ENCODE measurements around the gene CACNA2D1.

CACNA2D1 gene

GRCh38 chr7:82230811-82231581 is 212.6 kb downstream of the CACNA2D1 start:
- DNase-seq (ENCODE audit: low spot score): no peak

DNA sequence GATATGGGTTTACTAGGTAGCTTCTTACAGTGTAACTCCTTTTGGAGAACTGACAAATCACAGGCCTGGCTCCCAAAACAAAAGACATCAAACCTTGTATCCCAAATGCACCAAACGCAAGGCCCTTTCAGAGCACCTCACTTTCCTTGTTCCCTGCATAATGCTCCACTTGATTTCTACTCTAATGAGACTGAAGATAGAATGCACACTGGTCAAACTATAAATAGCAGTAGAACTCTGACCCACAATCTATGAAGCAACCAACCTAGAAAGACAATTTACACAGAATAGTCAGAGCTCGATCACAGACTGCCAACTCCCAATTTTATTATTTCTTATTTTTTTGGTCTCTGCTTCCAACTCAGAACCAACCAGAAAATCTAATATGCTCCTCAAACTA is 214.4 kb downstream of the CACNA2D1 start:
- DNase-seq (ENCODE audit: low spot score): no peak

DNA sequence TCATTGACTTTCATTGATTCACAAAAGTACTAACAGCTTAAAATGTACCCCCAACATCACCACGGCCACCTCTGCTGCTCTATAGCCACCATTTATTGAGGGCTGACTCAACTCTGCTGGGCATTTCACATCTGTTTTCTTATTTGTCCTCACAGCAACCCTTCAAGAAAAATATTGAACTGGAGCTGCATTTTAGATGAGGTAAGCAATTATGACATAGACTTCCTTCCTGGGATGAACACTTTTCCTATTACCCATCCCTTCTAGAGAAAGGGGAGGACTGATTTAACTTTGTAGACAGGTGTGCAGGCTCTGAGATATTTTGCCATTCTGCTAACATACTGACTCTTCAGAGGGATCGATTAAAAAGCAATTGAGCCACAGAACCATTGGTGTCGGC is 217.4 kb downstream of the CACNA2D1 start:
- DNase-seq (ENCODE audit: low spot score): no peak

DNA sequence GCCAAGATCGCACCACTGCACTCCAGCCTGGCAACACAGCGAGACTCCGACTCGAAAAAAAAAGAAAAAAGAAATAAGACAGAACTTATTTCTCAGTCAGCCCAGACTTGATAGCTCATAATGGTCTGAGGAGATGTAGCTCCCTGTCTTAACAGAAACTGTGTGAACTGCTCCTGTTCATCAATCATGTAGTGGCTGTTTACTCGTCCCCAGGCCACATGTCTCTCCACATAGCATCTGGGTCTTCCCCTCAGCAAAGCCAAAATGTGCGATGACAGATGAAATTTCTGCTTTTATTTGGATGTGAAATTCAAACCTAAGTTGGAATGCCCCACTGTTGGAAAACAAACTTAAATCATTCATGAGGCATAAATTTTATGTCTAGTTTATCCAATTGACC is 219.0 kb downstream of the CACNA2D1 start:
- no peak for DNase-seq (ENCODE audit: low spot score)

- no peak for DNase-seq (ENCODE audit: low spot score)
Measured at GRCh38 chr7:82223580-82223979, 220.0 kb downstream of the CACNA2D1 start.

- no peak for DNase-seq (ENCODE audit: low spot score)
Measured at GRCh38 chr7:82221152-82221674, 222.4 kb downstream of the CACNA2D1 start.

DNA sequence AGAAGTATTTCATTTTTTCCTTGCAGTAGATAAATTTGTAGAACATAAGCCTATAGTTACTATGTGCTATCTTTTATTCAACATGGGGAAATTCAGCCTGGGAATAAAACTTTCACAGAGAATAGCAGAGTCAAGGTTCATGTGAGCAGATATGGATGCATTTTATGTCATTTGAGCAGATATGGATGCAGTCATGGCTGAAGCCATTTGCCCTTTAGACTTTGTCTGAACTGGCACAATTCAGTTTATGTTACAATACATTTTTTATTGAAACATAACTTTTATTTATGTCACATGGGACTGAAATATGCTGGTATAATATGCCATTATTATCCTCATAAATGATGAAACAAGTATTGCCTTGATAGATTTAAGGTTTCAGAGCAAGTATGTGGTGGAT is 231.1 kb downstream of the CACNA2D1 start:
- no peak for DNase-seq (ENCODE audit: low spot score)

GRCh38 chr7:82211333-82211732 is 232.2 kb downstream of the CACNA2D1 start:
- DNase-seq (ENCODE audit: low spot score): no peak

DNA sequence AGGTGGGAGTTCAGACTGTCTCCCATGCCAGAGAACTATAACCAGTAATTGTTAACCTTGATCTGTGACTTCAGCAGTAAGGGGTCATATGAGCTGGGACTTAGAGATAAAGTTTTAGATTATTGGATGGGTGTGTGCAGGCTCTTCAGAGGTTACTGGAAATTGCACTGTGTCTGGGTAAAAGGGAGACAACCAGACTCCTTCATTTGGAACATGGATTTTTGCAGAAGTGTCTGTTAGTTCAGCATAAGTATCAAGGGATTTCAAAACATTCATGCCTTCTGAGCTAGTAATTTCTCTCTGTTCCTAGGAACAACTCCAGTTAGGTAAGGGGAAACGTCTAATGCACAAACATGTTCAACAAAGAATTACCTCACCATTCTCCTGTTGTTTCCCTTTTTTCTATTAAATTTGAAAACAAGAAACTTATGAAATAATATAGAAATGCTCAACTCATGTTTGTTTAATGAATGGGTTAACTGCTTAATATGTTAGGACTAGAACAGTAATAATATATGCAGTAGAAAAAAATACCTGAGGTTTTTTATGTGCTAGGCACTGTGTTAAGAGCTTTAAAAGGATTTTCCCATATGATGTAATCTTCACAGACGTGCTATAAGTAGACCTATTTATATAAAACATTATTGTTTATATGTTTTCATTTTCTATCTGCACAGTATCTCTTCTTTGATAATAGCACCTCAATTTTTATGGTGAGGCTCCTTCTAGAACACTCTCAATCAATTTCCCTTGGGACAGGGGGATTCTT is 233.0 kb downstream of the CACNA2D1 start:
- no peak for DNase-seq (ENCODE audit: low spot score)

DNA sequence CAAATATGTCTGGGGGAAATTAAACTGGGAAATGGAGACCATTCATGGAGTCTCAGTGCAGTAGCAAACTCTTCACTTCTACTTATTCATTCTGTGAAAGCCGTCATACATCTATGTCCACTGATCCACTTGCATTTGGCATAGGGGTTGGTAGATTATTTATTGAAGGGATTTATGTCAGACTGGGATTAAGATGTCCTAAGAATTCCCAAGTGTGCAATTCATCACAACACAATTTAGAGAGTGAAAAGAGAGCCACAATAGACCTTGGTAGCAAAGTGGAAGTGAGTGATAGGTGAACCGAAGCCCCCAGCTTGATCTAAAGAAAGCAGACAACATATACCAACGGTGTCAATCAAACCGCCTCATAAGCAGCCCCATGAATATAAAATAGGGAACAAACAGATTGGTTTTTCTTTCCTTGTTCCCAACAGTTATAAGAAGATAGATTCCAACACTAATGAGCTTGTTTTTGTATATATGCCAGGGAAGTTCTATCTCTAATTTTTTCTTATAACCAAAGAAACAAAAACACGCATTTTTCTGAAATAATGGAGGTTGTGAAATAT is 234.3 kb downstream of the CACNA2D1 start:
- no peak for DNase-seq (ENCODE audit: low spot score)

DNA sequence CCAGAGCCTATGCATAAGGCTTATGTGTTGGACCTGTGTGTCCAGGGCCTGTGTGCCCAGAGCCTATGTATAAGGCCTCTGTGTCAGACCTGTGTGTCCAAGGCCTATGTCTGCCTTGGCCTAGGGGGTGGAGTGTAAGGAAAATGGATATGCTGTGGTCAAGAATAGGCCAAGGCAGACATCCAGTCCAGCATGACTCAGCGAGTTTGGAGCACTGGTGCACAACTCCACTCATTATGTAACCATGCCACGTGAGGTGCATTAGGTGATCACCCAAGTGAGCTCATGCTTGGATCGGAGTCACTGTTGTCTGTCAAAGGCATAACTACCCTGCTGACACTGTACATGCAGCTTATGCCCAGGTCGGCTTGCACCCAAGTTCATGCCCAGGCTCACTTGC is 238.9 kb downstream of the CACNA2D1 start:
- peak; percentile 96 for DNase-seq (ENCODE audit: low spot score)

- DNase-seq (ENCODE audit: low spot score): no peak
Measured at GRCh38 chr7:82202965-82203364, 240.6 kb downstream of the CACNA2D1 start.

DNA sequence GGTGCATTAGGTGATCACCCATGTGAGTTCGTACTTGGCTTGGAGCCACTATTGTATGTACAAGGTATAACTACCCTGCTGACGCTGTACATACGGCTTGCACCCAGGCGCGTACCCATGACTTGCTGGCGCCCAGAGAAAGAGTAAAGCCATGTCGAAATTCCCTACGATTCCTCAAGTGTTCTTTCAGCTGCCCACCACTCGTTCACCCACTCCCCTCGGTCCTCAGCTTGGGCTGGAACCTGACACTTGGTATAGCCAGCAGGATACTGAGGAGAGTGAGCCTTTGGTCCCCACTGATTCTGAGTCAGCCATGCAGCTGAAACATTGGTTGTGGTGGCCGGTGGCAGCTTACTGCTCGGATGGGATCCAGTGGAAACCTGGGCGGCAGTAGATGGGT is 241.5 kb downstream of the CACNA2D1 start:
- no peak for DNase-seq (ENCODE audit: low spot score)

GRCh38 chr7:82200601-82201000 is 243.0 kb downstream of the CACNA2D1 start:
- DNase-seq (ENCODE audit: low spot score): no peak

GRCh38 chr7:82194016-82194643 is 249.4 kb downstream of the CACNA2D1 start:
- peak; percentile 52 for DNase-seq (ENCODE audit: low spot score)

GRCh38 chr7:82188636-82189035 is 254.9 kb downstream of the CACNA2D1 start:
- DNase-seq (ENCODE audit: low spot score): no peak

- no peak for DNase-seq (ENCODE audit: low spot score)
Measured at GRCh38 chr7:82185443-82185842, 258.1 kb downstream of the CACNA2D1 start.

DNA sequence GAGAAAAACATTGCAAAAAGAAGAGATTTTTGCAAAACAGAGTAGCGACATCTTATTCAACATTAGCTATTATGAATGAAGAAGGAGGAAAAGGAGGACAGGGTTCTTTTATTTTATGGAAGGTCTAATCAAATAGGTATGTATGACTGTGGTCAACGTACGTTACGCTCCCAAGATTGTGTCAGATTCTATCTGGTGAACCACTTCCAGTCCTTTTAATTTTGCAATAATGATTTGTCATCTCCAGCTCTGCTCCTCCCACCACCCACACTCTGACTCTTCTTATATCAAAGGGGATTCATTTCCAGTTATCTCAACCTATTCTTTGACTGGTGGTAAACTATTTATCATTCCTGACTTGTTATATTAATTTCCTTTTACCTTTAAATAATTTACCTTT is 259.9 kb downstream of the CACNA2D1 start:
- peak; percentile 36 for DNase-seq (ENCODE audit: low spot score)

DNA sequence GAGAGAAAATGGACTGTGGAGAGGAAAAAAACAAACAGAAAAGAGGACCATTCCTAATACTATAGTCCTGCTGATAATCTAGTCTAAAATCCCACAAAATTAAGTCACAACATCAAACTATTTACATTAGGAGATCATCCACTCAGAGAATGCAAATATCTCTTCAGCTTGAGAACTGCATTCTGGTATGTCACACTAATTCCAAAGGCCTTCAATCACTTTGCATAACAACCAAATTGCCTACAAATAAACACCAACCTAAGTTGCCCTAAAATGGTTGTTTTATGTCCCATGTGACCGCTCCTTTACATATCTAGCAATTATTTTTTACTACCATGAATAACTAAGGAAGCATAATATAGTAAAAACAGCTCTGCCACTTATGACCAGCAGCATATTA is 264.3 kb downstream of the CACNA2D1 start:
- DNase-seq (ENCODE audit: low spot score): no peak

DNA sequence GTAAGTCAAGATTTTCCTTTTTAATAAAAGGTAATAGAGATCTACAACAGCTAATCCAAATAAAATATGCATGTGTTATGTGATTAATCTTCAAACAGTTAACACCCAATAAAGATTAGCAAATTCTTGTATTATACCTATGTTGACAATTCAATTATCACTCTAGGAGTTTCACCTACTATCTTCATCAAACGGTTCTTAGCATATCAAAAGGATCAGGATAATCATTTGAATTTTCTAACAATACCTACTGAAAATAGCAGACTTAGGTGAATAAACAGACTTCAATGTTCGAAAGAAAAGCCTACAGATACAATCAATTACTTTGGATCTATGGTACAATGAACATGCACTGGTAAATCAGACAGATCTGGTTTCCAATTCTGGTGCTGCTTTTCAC is 268.3 kb downstream of the CACNA2D1 start:
- no peak for DNase-seq (ENCODE audit: low spot score)

DNA sequence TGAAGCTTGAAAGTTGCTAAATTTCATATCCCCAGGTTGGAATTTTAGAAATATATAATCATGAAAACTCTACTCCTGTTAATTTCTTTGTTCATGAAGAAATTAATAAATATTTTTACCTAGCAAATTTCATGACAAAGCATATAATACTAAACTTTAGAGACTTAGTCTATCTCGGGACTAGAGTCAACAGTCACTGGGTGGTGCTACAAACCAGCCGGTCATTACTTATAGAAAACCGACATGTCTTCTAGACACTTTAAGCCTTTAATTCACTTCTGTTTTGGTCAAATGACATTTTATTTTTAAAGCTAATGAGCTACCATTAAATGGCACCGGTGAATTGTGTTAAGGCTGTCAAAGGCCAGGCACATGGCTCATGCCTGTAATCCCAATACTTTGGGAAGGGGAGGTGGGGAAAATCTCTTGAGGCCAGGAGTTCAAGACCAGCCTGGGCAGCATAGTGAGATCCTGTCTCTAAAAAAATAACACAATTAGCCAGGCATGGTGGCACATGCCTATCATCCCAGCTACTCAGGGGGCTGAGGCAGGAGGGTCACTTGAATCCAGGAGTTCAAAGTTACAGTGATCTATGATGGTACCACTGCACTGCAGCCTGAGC is 270.1 kb downstream of the CACNA2D1 start:
- DNase-seq (ENCODE audit: low spot score): no peak

- peak; percentile 2 for DNase-seq (ENCODE audit: low spot score)
Measured at GRCh38 chr7:82172881-82173280, 270.7 kb downstream of the CACNA2D1 start.
